ENCODE results near the gene CSNK1A1.

DNA sequence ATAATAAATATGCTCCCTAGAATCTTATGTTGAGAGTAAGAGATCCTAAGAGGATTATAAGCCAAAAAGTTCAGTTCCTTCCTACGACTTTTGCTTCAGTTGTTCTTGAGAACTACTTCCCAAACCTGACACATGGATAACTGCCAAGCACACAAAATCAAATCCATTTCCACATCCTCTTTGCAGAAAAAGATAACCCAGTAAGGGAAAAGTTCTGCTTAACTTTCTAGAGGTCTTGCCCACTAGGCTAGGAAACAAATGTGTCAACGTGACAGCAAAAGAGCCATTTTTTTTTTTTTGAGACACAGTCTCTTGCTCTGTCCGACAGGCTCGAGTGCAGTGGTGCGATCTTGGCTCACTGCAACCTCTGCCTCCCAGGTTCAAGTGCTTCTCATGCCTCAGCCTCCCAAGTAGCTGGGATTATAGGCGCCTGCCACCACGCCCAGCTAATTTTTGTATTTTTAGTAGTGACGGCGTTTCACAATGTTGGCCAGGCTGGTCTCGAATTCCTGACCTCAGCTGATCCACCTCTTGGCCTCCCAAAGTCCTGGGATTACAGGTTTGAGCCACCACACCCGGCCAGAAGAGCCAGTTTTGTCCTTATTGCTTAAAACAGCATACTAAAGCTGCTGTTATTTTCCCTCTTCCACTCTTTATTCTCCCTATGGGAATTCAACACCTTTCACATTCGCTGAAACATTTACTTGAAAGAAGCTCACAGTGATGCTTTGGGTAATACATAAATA lies 24.2 kb downstream of the CSNK1A1 start:
- TF ChIP-seq CTCF (IDR thresholded peaks at IDR 0.05) (no peak), EZH2phosphoT487 (IDR thresholded peaks at IDR 0.05) (no peak), EZH2 (IDR thresholded peaks at IDR 0.05) (no peak)
